Right cardiac atrium (tissue), 5 donors: Measurements from ENCODE around the gene ADAM8. TPM values are rescaled to one million over a fixed set of nuclear protein-coding genes. Genes with fewer than 3 reads are reported as not detected.

Source experiments
- ATAC-seq, 2 donors: fragments of 200-7000 bp; cut with Tn5 transposase; one replicate each; pipeline versions ENCODE4 v1.8.0 to v1.9.1; 2020; ENCODE audit warnings: moderate library complexity in 2 of 2, mild to moderate bottlenecking in 1 of 2
- DNase-seq, 3 donors: peaks; one replicate each; pipeline ENCODE4 v3.0.0-alpha.2; 2020
- H3K27ac ChIP-seq: one replicate; pipeline ENCODE4 v1.5.1; 2013; ENCODE audit warnings: mild to moderate bottlenecking, low read length, control low read depth, moderate library complexity
- H3K27me3 ChIP-seq: one replicate; pipeline ENCODE4 v1.6.1; 2013; ENCODE audit not compliant: control insufficient read depth, insufficient read depth
- H3K4me1 ChIP-seq: one replicate; pipeline ENCODE4 v1.6.1; 2013; ENCODE audit warnings: low read length; ENCODE audit not compliant: control insufficient read depth, insufficient read depth
- H3K4me3 ChIP-seq: one replicate; pipeline ENCODE4 v1.5.1; 2013; ENCODE audit warnings: low read length, control low read depth
- H3K9me3 ChIP-seq: one replicate; pipeline ENCODE4 v1.6.1; 2013; ENCODE audit warnings: low read length; ENCODE audit not compliant: control insufficient read depth
- WGBS: extraction: QIAGEN DNeasy Blood & Tissue Kit; methylation state at CpG from one replicate; pipeline ENCODE4 v1.1.7; 2013; 5-methylcytosine and 5-hydroxymethylcytosine counted together
- intact Hi-C, 4 donors: fragments of 100-400 bp; cut with DNase I; formaldehyde crosslinking; loops; one replicate each; pipeline versions ENCODE4 v1.11.0 to v1.14.0; 2022 to 2023
- polyA plus RNA-seq: library from polyadenylated mRNA; stranded (reverse); fragments of 200-250 nt; gene quantifications from one replicate; pipeline ENCODE4 v1.2.3, GENCODE V29; 2013
- total RNA-seq, 4 donors: library from RNA; stranded (reverse); fragmentation: NEBNext Ultra II Directional; extraction: Animal tissue kit (Norgen Biotek cat#: 25700); gene quantifications; one replicate each; pipeline ENCODE4 v1.2.1, GENCODE V29; 2021
- donor health status: healthy with polysubstance abuse.
- donor health status: DM: no; HTN: yes; CAD: no.
- donor health status: DM: no; HTN: no; CAD: no.
- donor health status: DM: no; HTN: yes; CAD: no; lungs with severe emphysema.
- donor health status: DM: yes; HTN: yes; CAD: no.

Gene ADAM8
- total and polyA plus RNA-seq, 5 donors: 0.50 to 2.1 (median 1.4) TPM

DNA sequence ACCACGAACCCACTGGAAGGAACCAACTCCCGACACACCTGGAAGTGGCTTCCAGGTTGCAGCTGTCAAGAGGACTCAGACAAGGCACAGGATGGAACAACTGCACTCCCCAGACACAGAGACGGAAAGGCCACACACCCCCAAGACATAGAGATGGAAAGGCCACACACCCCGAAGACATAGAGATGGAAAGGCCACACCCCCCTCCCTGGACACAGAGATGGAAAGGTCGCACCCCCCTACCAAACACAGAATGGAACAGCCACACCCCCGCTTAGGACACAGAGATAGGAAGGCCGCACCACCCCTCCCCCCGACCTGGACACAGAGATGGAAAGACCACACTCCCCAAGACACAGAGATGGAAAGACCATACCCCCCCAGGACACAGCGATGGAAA, 39.6 kb upstream of the ADAM8 start:
- H3K4me1 ChIP-seq: no peaks in the 10 kb centered on the region
- no peak overlapping the region for H3K4me3 ChIP-seq
- no peak for ATAC-seq
- no peak overlapping the region for H3K27ac ChIP-seq
- no peaks in the 10 kb centered on the region for H3K9me3 ChIP-seq
- peak in 1 of 3 donors; percentile 26 for DNase-seq
- no peaks in the 10 kb centered on the region for H3K27me3 ChIP-seq
- WGBS: 89% methylated on average over 9 of the region's 9 CpGs
- intact Hi-C loops: no loop called here

GRCh38 chr10:133315847-133316246, 39.2 kb upstream of the ADAM8 start:
- no peak for ATAC-seq
- WGBS: 87% methylated on average over 5 of the region's 5 CpGs
- intact Hi-C loops: no loop called here

DNA sequence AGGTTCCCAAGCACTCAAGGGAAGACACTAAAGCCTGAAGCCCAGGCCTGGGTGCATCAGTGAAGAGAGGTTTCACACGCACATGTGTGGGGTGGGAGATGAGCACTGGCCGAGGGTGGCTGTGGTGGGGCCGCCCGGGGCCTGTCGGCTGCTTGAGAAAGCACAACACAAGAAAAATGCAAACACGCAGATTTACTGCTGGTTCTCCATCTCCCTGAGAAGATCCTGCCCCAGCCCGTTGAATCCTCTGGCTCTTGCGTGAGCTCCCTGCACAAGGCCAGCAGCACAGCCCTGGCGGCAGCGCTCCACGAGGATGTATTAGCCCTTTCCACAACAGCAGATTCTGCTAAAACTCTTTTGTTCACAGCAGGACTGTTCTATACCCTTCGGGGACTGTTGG, 38.2 kb upstream of the ADAM8 start:
- intact Hi-C loops: no loop called here
- Histone ChIP-seq H3K27ac (no peak overlapping the region), H3K27me3 (no peaks in the 10 kb centered on the region), H3K4me1 (no peaks in the 10 kb centered on the region), H3K9me3 (no peaks in the 10 kb centered on the region), H3K4me3 (no peak overlapping the region)
- DNase-seq (peak in 1 of 3 donors; percentile 30), ATAC-seq (no peak)
- 88% methylated on average over 12 of the region's 12 CpGs for WGBS

More at GRCh38 chr10:133315847-133316246, 39.2 kb upstream of the ADAM8 start:
- no peak overlapping the region for H3K4me3 ChIP-seq
- H3K4me1 ChIP-seq: no peaks in the 10 kb centered on the region
- no peaks in the 10 kb centered on the region for H3K27me3 ChIP-seq
- H3K27ac ChIP-seq: no peak overlapping the region
- no peaks in the 10 kb centered on the region for H3K9me3 ChIP-seq
- DNase-seq: no peak

- no peak overlapping the region for H3K4me3 ChIP-seq
- no peaks in the 10 kb centered on the region for H3K27me3 ChIP-seq
- H3K4me1 ChIP-seq: no peaks in the 10 kb centered on the region
- H3K9me3 ChIP-seq: no peaks in the 10 kb centered on the region
- DNase-seq (peak in 2 of 3 donors; percentile 7 to 13), ATAC-seq (no peak)
- no peak overlapping the region for H3K27ac ChIP-seq
- 73% methylated on average over 4 of the region's 4 CpGs for WGBS
- intact Hi-C loops: no loop called here
Observed at GRCh38 chr10:133313192-133313591, 36.5 kb upstream of the ADAM8 start.

DNA sequence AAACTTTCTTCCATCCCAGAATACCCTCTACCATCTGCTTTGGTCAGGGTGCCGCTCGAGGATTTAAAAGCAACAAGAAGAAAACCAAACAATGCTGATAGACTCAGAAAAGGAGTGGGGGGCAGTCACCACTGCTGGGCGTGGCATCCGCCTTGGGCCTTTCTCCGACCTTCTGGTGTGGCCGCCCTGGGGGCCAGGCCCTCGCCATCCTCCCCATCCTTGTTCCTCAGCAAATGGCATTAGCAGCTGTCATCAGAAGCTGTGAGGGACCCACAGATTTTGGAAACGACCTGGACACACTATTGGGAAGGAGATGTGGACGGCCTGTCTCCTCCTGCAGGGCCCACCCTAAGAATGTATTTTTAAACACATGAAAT, 36.1 kb upstream of the ADAM8 start:
- H3K9me3 ChIP-seq: no peaks in the 10 kb centered on the region
- no peak overlapping the region for H3K4me3 ChIP-seq
- peaks cover 2% of the 10 kb centered on the region for H3K4me1 ChIP-seq
- no peaks in the 10 kb centered on the region for H3K27me3 ChIP-seq
- H3K27ac ChIP-seq: no peak overlapping the region
- DNase-seq (peak in 1 of 3 donors; percentile 13), ATAC-seq (no peak)
- intact Hi-C loops: no loop called here
- 93% methylated on average over 9 of the region's 9 CpGs for WGBS

DNA sequence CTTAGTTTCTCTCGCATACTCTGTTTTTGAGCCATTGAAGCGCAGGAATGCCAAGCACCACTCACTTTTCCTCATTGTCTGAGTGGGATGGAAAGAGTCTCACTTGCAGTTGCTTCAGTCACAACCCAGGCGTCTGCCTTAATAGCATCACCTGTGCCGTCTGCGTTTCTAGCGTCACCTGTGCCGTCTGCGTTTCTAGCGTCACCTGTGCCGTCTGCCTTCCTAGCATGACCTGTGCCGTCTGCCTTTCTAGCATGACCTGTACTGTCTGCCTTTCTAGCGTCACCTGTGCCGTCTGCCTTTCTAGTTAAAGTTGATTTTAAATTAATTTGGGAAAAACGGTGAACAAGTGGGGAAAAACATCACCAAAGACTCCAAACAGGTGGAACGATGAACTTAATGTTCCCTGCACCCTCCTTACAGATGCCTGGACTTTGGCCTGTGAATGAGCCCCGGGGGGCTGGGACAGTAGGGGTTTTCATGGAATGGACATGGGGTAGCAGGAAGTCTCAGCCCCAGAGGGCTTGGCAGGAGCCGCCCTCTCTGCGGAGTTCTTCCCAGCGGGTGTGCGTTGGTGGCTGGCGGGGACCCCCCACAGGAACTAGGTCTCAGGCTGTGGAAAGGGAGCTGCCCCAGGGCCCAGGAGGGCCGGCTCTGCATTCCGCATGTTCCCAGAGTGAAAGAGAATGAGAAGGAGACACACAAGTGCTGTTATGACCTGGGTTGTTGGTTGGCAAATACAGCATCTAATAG, 35.5 kb upstream of the ADAM8 start:
- Histone ChIP-seq H3K9me3 (no peaks in the 10 kb centered on the region), H3K4me3 (no peak overlapping the region), H3K27me3 (no peaks in the 10 kb centered on the region), H3K27ac (no peak overlapping the region), H3K4me1 (peaks cover 5% of the 10 kb centered on the region)
- DNase-seq (peak in 1 of 3 donors; percentile 41), ATAC-seq (no peak)
- intact Hi-C loops: no loop called here
- 92% methylated on average over 23 of the region's 23 CpGs for WGBS

- Histone ChIP-seq H3K4me1 (peaks cover 8% of the 10 kb centered on the region), H3K9me3 (no peaks in the 10 kb centered on the region), H3K4me3 (no peak overlapping the region), H3K27ac (no peak overlapping the region), H3K27me3 (no peaks in the 10 kb centered on the region)
- intact Hi-C loops: no loop called here
- ATAC-seq (no peak), DNase-seq (peak in 1 of 3 donors; percentile 16)
- 91% methylated on average over 10 of the region's 10 CpGs for WGBS
Observed at GRCh38 chr10:133311570-133311969, 34.9 kb upstream of the ADAM8 start.

GRCh38 chr10:133310789-133311188, 34.1 kb upstream of the ADAM8 start:
- Histone ChIP-seq H3K4me1 (peaks cover 8% of the 10 kb centered on the region), H3K9me3 (no peaks in the 10 kb centered on the region), H3K27me3 (no peaks in the 10 kb centered on the region), H3K27ac (no peak overlapping the region), H3K4me3 (no peak overlapping the region)
- intact Hi-C loops: no loop called here
- no peak for ATAC-seq
- DNase-seq: peak in 2 of 3 donors; percentile 24 to 26
- WGBS: 93% methylated on average over 8 of the region's 8 CpGs

DNA sequence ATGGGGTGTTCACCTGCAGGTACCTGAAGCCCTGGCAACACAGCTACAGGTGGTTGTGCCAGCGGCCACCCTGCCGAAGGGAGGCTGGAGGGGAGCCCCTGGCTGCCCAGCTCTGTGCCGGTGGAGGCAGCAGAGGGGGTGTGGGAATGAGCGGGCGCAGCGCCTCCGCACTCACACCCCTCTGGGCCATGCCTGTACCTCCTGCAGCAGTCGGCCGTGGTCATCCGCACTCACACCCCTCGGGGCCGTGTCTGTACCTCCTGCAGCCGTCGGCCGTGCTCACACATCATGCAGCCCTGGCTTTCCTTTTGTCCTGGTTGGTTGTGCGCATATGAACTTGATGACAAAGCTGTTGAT, 33.7 kb upstream of the ADAM8 start:
- no peaks in the 10 kb centered on the region for H3K9me3 ChIP-seq
- DNase-seq (peak in 2 of 3 donors; percentile 55 to 66), ATAC-seq (no peak)
- no peak overlapping the region for H3K27ac ChIP-seq
- WGBS: 94% methylated on average over 16 of the region's 16 CpGs
- no peak overlapping the region for H3K4me3 ChIP-seq
- no peaks in the 10 kb centered on the region for H3K27me3 ChIP-seq
- peaks cover 8% of the 10 kb centered on the region for H3K4me1 ChIP-seq
- intact Hi-C loops: no loop called here

GRCh38 chr10:133309720-133310398, 33.2 kb upstream of the ADAM8 start:
- intact Hi-C loops: no loop called here
- WGBS: 91% methylated on average over 33 of the region's 33 CpGs
- no peak overlapping the region for H3K27ac ChIP-seq
- H3K4me1 ChIP-seq: peaks cover 8% of the 10 kb centered on the region
- H3K27me3 ChIP-seq: no peaks in the 10 kb centered on the region
- peak; percentile 51 to 79 (median 75) for DNase-seq
- no peaks in the 10 kb centered on the region for H3K9me3 ChIP-seq
- ATAC-seq: no peak
- H3K4me3 ChIP-seq: no peak overlapping the region

- H3K4me1 ChIP-seq: peaks cover 8% of the 10 kb centered on the region
- intact Hi-C loops: no loop called here
- H3K4me3 ChIP-seq: peak overlapping the region; percentile 96
- ATAC-seq (peak; percentile 96 to 97), DNase-seq (peak; percentile 93 to 97 (median 97))
- no peaks in the 10 kb centered on the region for H3K9me3 ChIP-seq
- WGBS: 24% methylated on average over 46 of the region's 46 CpGs
- no peaks in the 10 kb centered on the region for H3K27me3 ChIP-seq
- H3K27ac ChIP-seq: peak overlapping the region; percentile 96
Observed at GRCh38 chr10:133309100-133309719, 32.5 kb upstream of the ADAM8 start.
